Sigmoid colon (tissue), 3 donors: ENCODE results near the gene RADIL.

Source experiments
- CTCF ChIP-seq, 4 experiments: fragments of 450-650 bp in 3 of 4; fragments of 200-600 bp in 1 of 4; IDR thresholded peaks; one replicate each; pipeline ENCODE4 v1.5.1; 2016 to 2019; ENCODE audit warnings: antibody characterized with exemption in 4 of 4, mild to moderate bottlenecking in 3 of 4, moderate library complexity in 2 of 4
- POLR2A ChIP-seq, 2 donors: fragments of 450-650 bp; IDR thresholded peaks; one replicate each; pipeline ENCODE4 v1.6.1; 2016; ENCODE audit warnings: antibody characterized with exemption in 2 of 2, mild to moderate bottlenecking in 2 of 2, moderate library complexity in 2 of 2

- no peak for TF ChIP-seq CTCF (IDR thresholded peaks at IDR 0.05)
- no peak for TF ChIP-seq POLR2A (IDR thresholded peaks at IDR 0.05)
Observed at GRCh38 chr7:4854916-4855315, 28.6 kb downstream of the RADIL start.
